ENCODE data around the gene ZNF394. TPM values are rescaled to one million over a fixed set of nuclear protein-coding genes. Genes with fewer than 3 reads are reported as not detected.
A peak's percentile ranks its signal among the peaks of the same experiment; 100 is the strongest.

The ZNF394 gene
- total and polyA plus RNA-seq, 9 of the 15 experiments (the other 6 are each of a cell fraction or from before 2014, with no cell fraction given) = 2.9 to 32.2 (median 24.2) TPM

GRCh38 chr7:99504603-99505323, 4.7 kb upstream of the ZNF394 start, which contains the start of gene ZKSCAN5 (continued):
- TF ChIP-seq ZNF318 (IDR thresholded peaks at IDR 0.05; ENCODE audit: borderline replicate concordance in 1 of 2, low read depth in 1 of 2) = 0 out of 4 replicates have a peak, but pooled peaks of 1 of the 2 experiments have one; percentile 17
- peak in 1 of 2 experiments; percentile 41; a peak in 2 of 4 replicates for TF ChIP-seq RCOR1 (IDR thresholded peaks at IDR 0.05; ENCODE audit: borderline replicate concordance in 1 of 2, low read depth in 2 of 2, low read length in 2 of 2)
- TF ChIP-seq DIDO1 (tag; IDR thresholded peaks at IDR 0.05; ENCODE audit: low read depth) = peak; percentile 81
- TF ChIP-seq HDAC1 (IDR thresholded peaks at IDR 0.05) = peak in 1 of 2 experiments; percentile 79; a peak in 1 of 4 replicates
- TF ChIP-seq FOXP4 (CRISPR knock-in tag; IDR thresholded peaks at IDR 0.05; ENCODE audit: borderline replicate concordance) = peak; percentile 73; the same call in 1 of the 2 replicates
- peak; percentile 84 for TF ChIP-seq FIP1L1 (IDR thresholded peaks at IDR 0.05; ENCODE audit: low read depth, low read length, poor library complexity, severe bottlenecking)
- peak; percentile 11; the same call in 1 of the 2 replicates for TF ChIP-seq MAX (CRISPR knock-in tag; IDR thresholded peaks at IDR 0.05)
- peak; percentile 17; the same call in 1 of the 2 replicates for TF ChIP-seq PREB (CRISPR knock-in tag; IDR thresholded peaks at IDR 0.05)
- peak; percentile 27; the same call in 1 of the 2 replicates for TF ChIP-seq ZBTB33 (CRISPR knock-in tag; IDR thresholded peaks at IDR 0.05)

Measured in K562 (cell line).